K562 (cell line): ENCODE results near the gene ABCC1. TPM values are rescaled to one million over a fixed set of nuclear protein-coding genes. Genes with fewer than 3 reads are reported as not detected.

Source experiments
- BDP1 ChIP-seq: IDR thresholded peaks from 3 replicates; pipeline ENCODE4 v1.6.1; 2011; ENCODE audit not compliant: insufficient read length, insufficient read depth
- CCAR2 ChIP-seq: fragments of 200-400 bp; formaldehyde crosslinking; IDR thresholded peaks from 2 replicates; pipeline ENCODE4 v1.6.1; 2017; ENCODE audit warnings: mild to moderate bottlenecking, low read depth, low read length
- ETV5 ChIP-seq: sonication (generic); formaldehyde crosslinking; IDR thresholded peaks from 2 replicates; pipeline ENCODE4 v1.4.0; 2020; ENCODE audit warnings: low read depth, mild to moderate bottlenecking, missing genetic modification reagents
- FOSL1 ChIP-seq: fragments of 200-800 bp; sonication (Bioruptor generic); conservative IDR thresholded peaks from 2 replicates; pipeline ENCODE4 v1.6.1; 2016; ENCODE audit warnings: missing genetic modification characterization, missing compliant biosample characterization
- HMG20A ChIP-seq: fragments of 450-650 bp; formaldehyde crosslinking; conservative IDR thresholded peaks from 2 replicates; pipeline ENCODE4 v1.4.0; 2020; ENCODE audit warnings: mild to moderate bottlenecking, mixed read lengths
- KLF16 ChIP-seq: IDR thresholded peaks from 2 replicates; pipeline ENCODE4 v1.6.1; 2016; ENCODE audit warnings: antibody characterized with exemption
- MCM7 ChIP-seq, 2 experiments: fragments of 450-650 bp; IDR thresholded peaks; 2 replicates each; pipeline ENCODE4 v1.6.1; 2016 to 2018
- MGA ChIP-seq: fragments of 450-650 bp; IDR thresholded peaks from 2 replicates; pipeline ENCODE4 v1.6.1; 2016; ENCODE audit warnings: mild to moderate bottlenecking, moderate library complexity
- MTA3 ChIP-seq: fragments of 450-650 bp; formaldehyde crosslinking; IDR thresholded peaks from 2 replicates; pipeline ENCODE4 v1.6.1; 2017; ENCODE audit warnings: mild to moderate bottlenecking, borderline replicate concordance
- MYNN ChIP-seq, 2 experiments: sonication (generic); formaldehyde crosslinking in 1 of 2; IDR thresholded peaks; 2 replicates each; pipeline versions ENCODE4 v1.5.0 to v1.6.1; 2016 to 2020; ENCODE audit warnings: antibody characterized with exemption in 1 of 2, missing genetic modification reagents in 1 of 2
- NFE2 ChIP-seq: IDR thresholded peaks from 2 replicates; pipeline ENCODE4 v1.6.1; 2014; ENCODE audit warnings: antibody characterized with exemption, low read depth
- NFIC ChIP-seq: fragments of 450-650 bp; IDR thresholded peaks from 2 replicates; pipeline ENCODE4 v1.6.1; 2017; ENCODE audit warnings: mild to moderate bottlenecking, inconsistent platforms
- NONO ChIP-seq, 2 experiments: fragments of 200-400 bp in 1 of 2; fragments of 450-650 bp in 1 of 2; formaldehyde crosslinking in 1 of 2; IDR thresholded peaks; 2 replicates each; pipeline ENCODE4 v1.6.1; 2017; ENCODE audit warnings: low read depth in 2 of 2, mild to moderate bottlenecking in 2 of 2, moderate library complexity in 2 of 2, low read length in 1 of 2
- OTX1 ChIP-seq: fragments of 450-650 bp; formaldehyde crosslinking; IDR thresholded peaks from 2 replicates; pipeline ENCODE4 v1.4.0; 2022; ENCODE audit warnings: mild to moderate bottlenecking
- RCOR1 ChIP-seq, 2 experiments: IDR thresholded peaks; 2 replicates each; pipeline ENCODE4 v1.6.1; 2012; ENCODE audit warnings: low read depth in 2 of 2, low read length in 2 of 2, borderline replicate concordance in 1 of 2, improper control_type of control experiment in 1 of 2
- SAFB ChIP-seq: fragments of 200-400 bp; formaldehyde crosslinking; IDR thresholded peaks from 2 replicates; pipeline ENCODE4 v1.6.1; 2017; ENCODE audit warnings: low read depth, low read length, borderline replicate concordance
- SMAD3 ChIP-seq: fragments of 450-650 bp; formaldehyde crosslinking; conservative IDR thresholded peaks from 2 replicates; pipeline ENCODE4 v1.4.0; 2020; ENCODE audit warnings: mild to moderate bottlenecking
- STAT5A ChIP-seq: IDR thresholded peaks from 2 replicates; pipeline ENCODE4 v1.6.1; 2012; ENCODE audit warnings: low read length, inconsistent platforms, borderline replicate concordance
- TCF3 ChIP-seq: sonication (generic); formaldehyde crosslinking; IDR thresholded peaks from 2 replicates; pipeline ENCODE4 v1.4.0; 2020; ENCODE audit warnings: mild to moderate bottlenecking, missing genetic modification reagents
- ZEB2 ChIP-seq: fragments of 450-650 bp; IDR thresholded peaks from 2 replicates; pipeline ENCODE4 v1.6.1; 2016
- ZNF583 ChIP-seq: fragments of 250-450 bp; sonication (Bioruptor Pico); IDR thresholded peaks from 2 replicates; pipeline ENCODE4 v1.4.0; 2020
- polyA plus RNA-seq, 8 experiments: library from polyadenylated mRNA; depleted of rRNA in 4 of 8; stranded (reverse) in 5 of 8; unstranded in 3 of 8; fragments of >200 nt; fragmentation: Nextera tagmentation in 2 of 8; fragmentation: Illumina TruSeq in 1 of 8; extraction: Ambion mirVana in 2 of 8; extraction: Trizol in 1 of 8; gene quantifications; 2 replicates each; pipeline versions ENCODE4 v1.2.1 to v1.2.3, GENCODE V29; 2011 to 2014; ENCODE audit warnings: inconsistent platforms in 1 of 8, missing spikeins in 1 of 8
- total RNA-seq, 7 experiments: library from RNA; depleted of rRNA in 6 of 7; stranded (reverse); fragments of >200 nt in 6 of 7; fragmentation: Illumina TruSeq in 2 of 7; extraction: Trizol in 2 of 7; gene quantifications; 2 replicates each; pipeline versions ENCODE4 v1.2.1 to v1.2.3, GENCODE V29; 2011 to 2021; ENCODE audit warnings: low replicate concordance in 1 of 7

Gene ABCC1
- total and polyA plus RNA-seq, 9 of the 15 experiments (the other 6 are each of a cell fraction or from before 2014, with no cell fraction given), result 3.9 to 41.6 (median 10.0) TPM

GRCh38 chr16:16022683-16023064 is 73.3 kb downstream of the ABCC1 start (continued):
- TF ChIP-seq MTA3 (no peak), CCAR2 (no peak), ZNF583 (CRISPR knock-in tag) (no peak), NFIC (peak; percentile 77), FOSL1 (tag) (no peak; the same call in 1 of the 2 replicates), KLF16 (peak; percentile 49; the same call in 1 of the 2 replicates), OTX1 (CRISPR knock-in tag) (no peak), SAFB (no peak), ZEB2 (peak; percentile 85), STAT5A (peak; percentile 47; the same call in 1 of the 2 replicates), NONO (IDR thresholded peaks at IDR 0.05; ENCODE audit: low read depth in 2 of 2, low read length in 1 of 2) (no peak), TCF3 (CRISPR knock-in tag) (peak; percentile 83), SMAD3 (CRISPR knock-in tag) (no peak), HMG20A (no peak), NFE2 (peak; percentile 94), RCOR1 (IDR thresholded peaks at IDR 0.05; ENCODE audit: borderline replicate concordance in 1 of 2, low read depth in 2 of 2, low read length in 2 of 2) (peak in 1 of 2 experiments; percentile 75; a peak in 3 of 4 replicates), ETV5 (no peak), BDP1 (no peak), MCM7 (IDR thresholded peaks at IDR 0.05) (no peak), MGA (no peak), MYNN (IDR thresholded peaks at IDR 0.05) (no peak), MYNN (CRISPR knock-in tag; IDR thresholded peaks at IDR 0.05) (no peak)
